ENCODE measurements around the gene CCDC110. TPM values are rescaled to one million over a fixed set of nuclear protein-coding genes. Genes with fewer than 3 reads are reported as not detected.

CCDC110 gene
- total and polyA plus RNA-seq, 4 donors = 0.31 to 1.8 (median 0.92) TPM

DNA sequence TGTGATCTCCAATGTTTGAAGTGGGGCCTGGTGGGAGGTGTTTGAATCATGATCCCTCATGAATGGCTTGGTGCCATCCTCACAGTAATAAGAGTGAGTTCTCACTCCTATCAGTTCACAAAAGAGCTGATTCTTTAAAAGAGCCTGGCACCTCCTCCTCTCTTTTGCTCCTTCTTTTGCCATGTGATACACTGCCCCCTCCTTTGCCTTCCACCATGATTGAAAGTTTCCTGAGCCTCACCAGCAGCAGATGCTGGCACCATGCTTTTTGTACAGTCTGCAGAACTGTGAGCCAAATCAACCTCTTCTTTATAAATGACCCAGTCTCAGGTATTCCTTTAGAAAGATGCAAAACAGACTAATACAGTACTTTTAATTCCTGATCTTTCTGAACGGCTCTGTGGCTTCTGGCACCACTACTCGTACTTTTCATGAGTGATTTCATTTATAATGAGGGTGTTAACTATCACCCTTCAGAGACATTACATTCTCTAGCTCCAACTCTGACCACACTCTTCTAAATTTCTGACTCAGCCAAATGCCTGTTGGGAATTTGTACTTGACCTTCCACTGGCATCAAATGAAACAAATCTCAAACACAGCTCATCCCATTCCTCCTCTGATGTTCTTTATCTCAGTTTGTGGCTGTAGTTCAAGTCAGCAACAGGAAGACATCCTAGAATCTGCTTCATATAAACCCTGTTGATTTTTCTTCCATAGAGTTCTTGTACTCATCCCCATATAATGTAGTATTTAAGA is 50.0 kb downstream of the CCDC110 start:
- WGBS, 2 donors = 72 to 87% methylated on average over 2 of the region's 2 CpGs
- Histone ChIP-seq H3K27me3 (ENCODE audit: control insufficient read depth in 3 of 3, insufficient read depth in 3 of 3, low read length in 2 of 3) (no peaks in the 10 kb centered on the region), H3K4me1 (ENCODE audit: control insufficient read depth in 5 of 5, insufficient read depth in 5 of 5, low read length in 5 of 5) (peaks cover 0 to 33% (median 12%) of the 10 kb centered on the region in 5 donors), H3K9ac (ENCODE audit: insufficient read depth in 1 of 2, low read length in 2 of 2) (peak overlapping the region in 1 of 2 donors; percentile 26), H3K27ac (ENCODE audit: low read depth in 1 of 2, low read length in 1 of 2) (no peak overlapping the region), H3K4me3 (no peak overlapping the region), H3K9me3 (ENCODE audit: control insufficient read depth in 4 of 4, insufficient read depth in 3 of 4, low read length in 3 of 4) (no peaks in the 10 kb centered on the region), H3K36me3 (ENCODE audit: control insufficient read depth in 4 of 4, insufficient read depth in 4 of 4, low read length in 4 of 4) (peaks cover 2 to 15% (median 12%) of the 10 kb centered on the region in 4 donors)
- DNase-seq = peak; percentile 51 to 90 (median 86)
- no peak for ATAC-seq (ENCODE audit: insufficient read depth, low FRiP score)
- TF ChIP-seq, protein P1, sequence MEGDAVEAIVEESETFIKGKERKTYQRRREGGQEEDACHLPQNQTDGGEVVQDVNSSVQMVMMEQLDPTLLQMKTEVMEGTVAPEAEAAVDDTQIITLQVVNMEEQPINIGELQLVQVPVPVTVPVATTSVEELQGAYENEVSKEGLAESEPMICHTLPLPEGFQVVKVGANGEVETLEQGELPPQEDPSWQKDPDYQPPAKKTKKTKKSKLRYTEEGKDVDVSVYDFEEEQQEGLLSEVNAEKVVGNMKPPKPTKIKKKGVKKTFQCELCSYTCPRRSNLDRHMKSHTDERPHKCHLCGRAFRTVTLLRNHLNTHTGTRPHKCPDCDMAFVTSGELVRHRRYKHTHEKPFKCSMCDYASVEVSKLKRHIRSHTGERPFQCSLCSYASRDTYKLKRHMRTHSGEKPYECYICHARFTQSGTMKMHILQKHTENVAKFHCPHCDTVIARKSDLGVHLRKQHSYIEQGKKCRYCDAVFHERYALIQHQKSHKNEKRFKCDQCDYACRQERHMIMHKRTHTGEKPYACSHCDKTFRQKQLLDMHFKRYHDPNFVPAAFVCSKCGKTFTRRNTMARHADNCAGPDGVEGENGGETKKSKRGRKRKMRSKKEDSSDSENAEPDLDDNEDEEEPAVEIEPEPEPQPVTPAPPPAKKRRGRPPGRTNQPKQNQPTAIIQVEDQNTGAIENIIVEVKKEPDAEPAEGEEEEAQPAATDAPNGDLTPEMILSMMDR (IDR thresholded peaks at IDR 0.05; ENCODE audit: control extremely low read depth, extremely low read depth) = no peak

GRCh38 chr4:185416955-185417354 is 54.6 kb downstream of the CCDC110 start:
- Histone ChIP-seq H3K27ac (ENCODE audit: low read depth in 1 of 2, low read length in 1 of 2) (no peak overlapping the region), H3K9ac (ENCODE audit: insufficient read depth in 1 of 2, low read length in 2 of 2) (no peak overlapping the region), H3K4me1 (ENCODE audit: control insufficient read depth in 5 of 5, insufficient read depth in 5 of 5, low read length in 5 of 5) (peaks cover 0 to 11% (median 8%) of the 10 kb centered on the region in 5 donors), H3K9me3 (ENCODE audit: control insufficient read depth in 4 of 4, insufficient read depth in 3 of 4, low read length in 3 of 4) (no peaks in the 10 kb centered on the region), H3K27me3 (ENCODE audit: control insufficient read depth in 3 of 3, insufficient read depth in 3 of 3, low read length in 2 of 3) (no peaks in the 10 kb centered on the region), H3K36me3 (ENCODE audit: control insufficient read depth in 4 of 4, insufficient read depth in 4 of 4, low read length in 4 of 4) (peaks cover 9 to 27% (median 23%) of the 10 kb centered on the region in 4 donors), H3K4me3 (no peak overlapping the region)
- DNase-seq = no peak
- ATAC-seq (ENCODE audit: insufficient read depth, low FRiP score) = no peak
- TF ChIP-seq, protein P1 (IDR thresholded peaks at IDR 0.05; ENCODE audit: control extremely low read depth, extremely low read depth) = no peak

- Histone ChIP-seq H3K27me3 (ENCODE audit: control insufficient read depth in 3 of 3, insufficient read depth in 3 of 3, low read length in 2 of 3) (no peaks in the 10 kb centered on the region), H3K4me1 (ENCODE audit: control insufficient read depth in 5 of 5, insufficient read depth in 5 of 5, low read length in 5 of 5) (peaks cover 0 to 3% (median 0%) of the 10 kb centered on the region in 5 donors), H3K36me3 (ENCODE audit: control insufficient read depth in 4 of 4, insufficient read depth in 4 of 4, low read length in 4 of 4) (peaks cover 10 to 41% (median 33%) of the 10 kb centered on the region in 4 donors), H3K4me3 (no peak overlapping the region), H3K9me3 (ENCODE audit: control insufficient read depth in 4 of 4, insufficient read depth in 3 of 4, low read length in 3 of 4) (peaks cover 0 to 3% (median 0%) of the 10 kb centered on the region in 4 donors), H3K9ac (ENCODE audit: insufficient read depth in 1 of 2, low read length in 2 of 2) (no peak overlapping the region), H3K27ac (ENCODE audit: low read depth in 1 of 2, low read length in 1 of 2) (peak overlapping the region in 1 of 2 donors; percentile 70)
- no peak for DNase-seq
- TF ChIP-seq, protein P1 (IDR thresholded peaks at IDR 0.05; ENCODE audit: control extremely low read depth, extremely low read depth) = no peak
- 87 to 90% methylated on average over 5 of the region's 5 CpGs for WGBS, 2 donors
- ATAC-seq (ENCODE audit: insufficient read depth, low FRiP score) = peak; percentile 41
These were observed 59.1 kb downstream of the CCDC110 start for GRCh38 chr4:185412412-185412811.

All from lung (tissue), 12 donors.